Sciatic nerve (tissue), 2 donors: ENCODE results near the gene SMIM17. TPM values are rescaled to one million over a fixed set of nuclear protein-coding genes. Genes with fewer than 3 reads are reported as not detected.

ENCODE experiments used
- ATAC-seq: fragments of 200-7000 bp; cut with Tn5 transposase; one replicate; pipeline ENCODE4 v1.9.1; 2020; ENCODE audit warnings: mild to moderate bottlenecking, moderate library complexity
- DNase-seq: peaks from one replicate; pipeline ENCODE4 v3.0.0-alpha.2; 2020; ENCODE audit warnings: low spot score
- intact Hi-C: fragments of 100-400 bp; cut with DNase I; formaldehyde crosslinking; loops from one replicate; pipeline ENCODE4 v1.14.2; 2022
- total RNA-seq: library from RNA; stranded (reverse); fragmentation: NEBNext Ultra II Directional; extraction: Animal tissue kit (Norgen Biotek cat#: 25700); gene quantifications from one replicate; pipeline ENCODE4 v1.2.1, GENCODE V29; 2021
- donor health status: DM: no; HTN: no; CAD: no.
- donor health status: DM: no; HTN: no; CAD: no.

SMIM17 gene
- 0.85 TPM for total RNA-seq

GRCh38 chr19:56642711-56643459 is at the start of gene SMIM17:
TSS of gene SMIM17 (plus strand) at chr19:56643159. CDS start at chr19:56645668, 2,509 bp downstream.
- intact Hi-C loops = no loop called here
- no peak for ATAC-seq

GRCh38 chr19:56594446-56594782 is 48.5 kb upstream of the SMIM17 start:
- ATAC-seq (no peak), DNase-seq (no peak)
- intact Hi-C loops = no loop called here

More at GRCh38 chr19:56642711-56643459, at the start of gene SMIM17:
- DNase-seq = no peak

- ATAC-seq (peak; percentile 99), DNase-seq (peak; percentile 93)
- intact Hi-C loops = no loop called here
Measured at GRCh38 chr19:56594783-56595547, 48.0 kb upstream of the SMIM17 start, which contains the start of gene ZNF71. TSS of gene ZNF71 (plus strand) at chr19:56595302. CDS start at chr19:56601559, 6,257 bp downstream.

- DNase-seq (no peak), ATAC-seq (peak; percentile 22)
- intact Hi-C loops = no loop called here
Measured at GRCh38 chr19:56595548-56595899, 47.4 kb upstream of the SMIM17 start.

GRCh38 chr19:56596676-56597075 is 46.3 kb upstream of the SMIM17 start:
- no peak for ATAC-seq

GRCh38 chr19:56597696-56598095 is 45.3 kb upstream of the SMIM17 start:
- ATAC-seq (no peak), DNase-seq (no peak)
- intact Hi-C loops = no loop called here

More at GRCh38 chr19:56596676-56597075, 46.3 kb upstream of the SMIM17 start:
- intact Hi-C loops = no loop called here
- DNase-seq = no peak

GRCh38 chr19:56601375-56601774 is 41.6 kb upstream of the SMIM17 start:
- ATAC-seq (no peak), DNase-seq (no peak)
- intact Hi-C loops = no loop called here

- no peak for DNase-seq
- ATAC-seq = no peak
- intact Hi-C loops = no loop called here
Measured at GRCh38 chr19:56603829-56604228, 39.1 kb upstream of the SMIM17 start.

- no peak for ATAC-seq
- no peak for DNase-seq
- intact Hi-C loops = no loop called here
Measured at GRCh38 chr19:56608274-56608964, 34.5 kb upstream of the SMIM17 start.

GRCh38 chr19:56611288-56611687 is 31.7 kb upstream of the SMIM17 start:
- no peak for ATAC-seq
- intact Hi-C loops = no loop called here
- DNase-seq = no peak

- DNase-seq (no peak), ATAC-seq (no peak)
- intact Hi-C loops = no loop called here
Measured at GRCh38 chr19:56612737-56613136, 30.2 kb upstream of the SMIM17 start.

GRCh38 chr19:56613639-56614038 is 29.3 kb upstream of the SMIM17 start:
- ATAC-seq (no peak), DNase-seq (no peak)
- intact Hi-C loops = no loop called here

GRCh38 chr19:56617531-56617930 is 25.4 kb upstream of the SMIM17 start:
- DNase-seq (no peak), ATAC-seq (no peak)
- intact Hi-C loops = no loop called here

GRCh38 chr19:56619121-56619520 is 23.8 kb upstream of the SMIM17 start:
- DNase-seq (no peak), ATAC-seq (no peak)
- intact Hi-C loops = no loop called here

GRCh38 chr19:56622374-56622773 is 20.6 kb upstream of the SMIM17 start:
- no peak for ATAC-seq
- no peak for DNase-seq
- intact Hi-C loops = no loop called here

GRCh38 chr19:56623006-56623405 is 20.0 kb upstream of the SMIM17 start:
- DNase-seq (no peak), ATAC-seq (no peak)
- intact Hi-C loops = no loop called here

- DNase-seq (no peak), ATAC-seq (no peak)
- intact Hi-C loops = no loop called here
Measured at GRCh38 chr19:56625708-56626107, 17.3 kb upstream of the SMIM17 start.

GRCh38 chr19:56633021-56633420 is 9.9 kb upstream of the SMIM17 start:
- intact Hi-C loops = no loop called here
- ATAC-seq (no peak), DNase-seq (no peak)

GRCh38 chr19:56637976-56638555 is 4.9 kb upstream of the SMIM17 start:
- DNase-seq (peak; percentile 74), ATAC-seq (peak; percentile 63)
- intact Hi-C loops = no loop called here

GRCh38 chr19:56639217-56639616 is 3.7 kb upstream of the SMIM17 start:
- no peak for DNase-seq
- intact Hi-C loops = no loop called here
- ATAC-seq = no peak
